HG03045 (cell line): Measurements from ENCODE around the gene CPZ.
"Not testable (repeated sequence)": the region's sequence is repeated elsewhere in the genome, so short reads cannot be mapped to it uniquely, and the experiment has no call there.

Experiments
- ATAC-seq: cut with Tn5 transposase; IDR thresholded peaks from one replicate; pipeline ENCODE4 v1.9.1; 2021; ENCODE audit warnings: mild to moderate bottlenecking, moderate library complexity; ENCODE audit not compliant: unreplicated experiment

CPZ gene

GRCh38 chr4:8608714-8609391, 16.3 kb downstream of the CPZ start:
- ATAC-seq, result no peak

GRCh38 chr4:8609406-8609805, 16.8 kb downstream of the CPZ start:
- ATAC-seq, result no peak

- no peak for ATAC-seq
These were observed 17.3 kb downstream of the CPZ start for GRCh38 chr4:8609824-8610350.

GRCh38 chr4:8610858-8611616, 18.5 kb downstream of the CPZ start:
- ATAC-seq, result no peak

DNA sequence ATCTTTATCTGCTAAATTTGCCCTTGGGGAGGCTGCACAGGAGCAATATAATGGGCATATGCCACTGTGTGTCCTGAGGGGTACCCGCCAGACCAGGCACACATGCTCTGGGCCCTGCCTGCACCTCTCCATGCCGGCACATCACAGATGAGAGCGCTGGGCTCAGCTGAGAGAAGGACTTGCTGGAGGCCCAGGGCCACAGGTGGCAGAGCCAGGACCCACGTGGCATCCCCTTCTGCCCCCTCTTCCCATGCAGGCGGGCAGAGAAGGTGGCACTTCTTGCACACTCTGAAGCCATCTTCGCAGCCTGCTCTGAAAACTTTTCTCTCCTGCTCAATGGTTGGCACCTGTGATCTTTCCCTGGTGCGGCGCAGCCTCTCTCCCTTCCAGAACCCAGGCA, 20.1 kb downstream of the CPZ start:
- no peak for ATAC-seq

DNA sequence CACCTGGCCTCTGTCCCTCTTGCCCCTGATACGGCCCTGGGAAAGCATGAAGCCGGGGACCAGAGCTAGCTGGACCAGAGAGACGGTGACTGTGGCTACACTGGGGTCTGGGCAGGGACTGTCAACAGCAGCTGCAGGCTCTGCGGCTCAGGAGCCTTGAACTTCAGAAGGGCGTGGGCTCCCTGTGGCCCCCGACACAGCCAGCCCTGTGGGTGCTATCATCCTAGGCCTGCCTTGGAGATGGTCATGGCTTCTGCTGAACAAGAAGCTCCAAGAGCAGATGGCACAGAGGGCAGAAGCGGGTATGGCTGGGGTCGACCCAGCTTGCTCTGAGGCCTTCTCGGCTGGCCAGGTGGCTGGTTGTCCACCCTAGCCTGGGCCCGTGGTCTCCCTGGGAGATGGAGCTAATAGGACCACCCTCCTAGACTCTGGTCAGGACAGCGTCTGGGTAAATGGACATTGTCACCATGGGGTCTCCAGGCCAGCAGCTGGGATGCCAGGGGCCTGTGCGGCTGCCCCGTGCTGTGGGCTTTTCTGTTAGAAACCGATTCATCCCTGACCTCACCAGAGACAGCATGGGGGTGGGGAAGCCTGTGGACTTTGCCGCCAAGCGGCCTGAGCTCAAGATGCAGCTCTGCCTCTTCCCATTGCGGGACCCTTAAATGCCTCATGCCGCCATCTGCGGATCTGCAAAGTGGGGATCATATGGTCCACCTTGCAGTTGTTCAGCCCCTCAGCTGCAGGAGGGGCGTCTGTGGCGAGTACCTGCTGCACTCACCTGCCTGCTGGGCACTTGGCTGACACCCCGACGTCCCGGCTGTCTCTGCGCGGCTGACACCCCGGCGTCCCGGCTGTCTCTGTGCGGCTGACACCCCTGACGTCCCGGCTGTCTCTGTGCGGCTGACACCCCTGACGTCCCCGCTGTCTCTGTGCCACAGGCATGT, 21.1 kb downstream of the CPZ start:
- no peak for ATAC-seq

DNA sequence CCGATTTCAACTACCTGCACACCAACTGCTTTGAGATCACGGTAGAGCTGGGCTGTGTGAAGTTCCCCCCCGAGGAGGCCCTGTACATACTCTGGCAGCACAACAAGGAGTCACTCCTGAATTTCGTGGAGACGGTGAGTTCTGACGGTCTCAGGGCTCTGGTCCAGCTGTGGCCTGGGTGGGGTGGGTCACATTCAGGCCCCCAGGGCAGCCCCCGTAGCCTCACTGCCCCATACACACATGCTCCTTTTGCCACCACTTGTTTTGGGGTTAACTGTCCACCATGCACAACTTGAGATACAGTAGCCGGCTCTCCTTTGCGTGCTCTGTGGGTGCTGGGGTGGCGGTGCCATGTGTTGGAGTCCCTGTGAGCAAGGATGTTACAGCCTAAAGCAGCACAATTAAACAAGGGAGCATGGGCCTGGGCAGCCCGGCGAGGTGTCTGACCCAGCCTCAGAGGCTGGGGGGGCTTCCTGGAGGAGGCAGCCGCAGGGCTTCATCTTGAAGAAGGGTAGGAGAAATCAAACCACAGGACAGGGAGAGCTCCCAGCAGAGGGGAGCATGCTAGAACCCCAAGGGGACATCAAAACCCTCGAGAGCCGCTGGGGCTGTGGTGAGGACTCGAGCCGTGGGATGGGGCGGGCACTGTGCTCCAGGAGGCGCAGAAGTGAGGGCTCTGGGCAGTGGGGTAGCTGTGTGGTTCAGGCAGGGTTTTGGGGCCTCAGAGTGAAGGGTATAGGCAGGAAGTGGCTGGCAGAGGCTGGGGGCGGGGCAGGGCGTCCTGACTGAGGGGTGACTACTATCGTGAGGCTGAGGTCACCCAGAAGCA, 22.0 kb downstream of the CPZ start:
- ATAC-seq, result no peak

GRCh38 chr4:8615366-8615765, 22.8 kb downstream of the CPZ start:
- ATAC-seq, result no peak

DNA sequence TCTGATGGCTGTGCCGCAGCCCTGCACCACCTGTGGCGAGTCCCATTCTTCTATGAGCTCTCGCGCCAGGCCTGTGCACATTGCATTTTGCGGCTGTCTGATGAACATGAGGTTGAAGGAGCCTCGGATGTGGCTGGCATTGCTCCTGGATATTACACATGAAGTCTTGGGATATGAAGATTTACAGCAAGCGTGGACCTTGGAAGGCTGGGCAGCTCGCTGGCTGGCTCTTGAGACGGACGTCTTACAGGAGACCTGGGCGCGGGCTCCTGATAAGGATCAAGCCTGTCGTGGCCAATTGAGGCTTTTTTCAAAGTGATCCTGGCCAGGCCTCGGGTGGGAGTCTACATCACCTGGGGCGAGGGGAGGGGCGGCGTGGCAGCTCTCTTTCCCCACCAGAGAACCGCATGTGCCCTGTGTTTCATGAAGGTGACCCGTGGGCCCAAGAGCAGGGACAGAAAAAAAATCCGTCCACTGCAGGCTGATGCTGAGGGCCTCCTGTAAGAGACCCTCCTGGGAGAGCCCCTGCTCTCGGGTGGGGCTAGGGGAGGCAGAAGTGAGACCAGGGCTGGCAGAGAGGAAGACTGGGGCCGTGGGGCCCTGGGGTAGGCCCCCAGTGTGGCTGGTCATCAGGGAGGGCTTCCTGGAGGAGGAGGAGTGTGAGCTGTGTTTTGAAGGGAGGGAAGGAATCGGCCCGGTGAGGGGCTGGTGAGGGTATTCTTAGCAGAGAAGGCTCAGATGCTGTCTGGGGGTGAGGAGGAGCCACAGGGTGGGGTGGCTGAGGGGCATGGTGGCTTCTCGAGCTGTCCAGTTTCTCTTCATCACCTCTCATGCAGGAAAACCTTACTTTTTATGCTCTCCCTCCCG, 23.6 kb downstream of the CPZ start:
- ATAC-seq, result no peak

DNA sequence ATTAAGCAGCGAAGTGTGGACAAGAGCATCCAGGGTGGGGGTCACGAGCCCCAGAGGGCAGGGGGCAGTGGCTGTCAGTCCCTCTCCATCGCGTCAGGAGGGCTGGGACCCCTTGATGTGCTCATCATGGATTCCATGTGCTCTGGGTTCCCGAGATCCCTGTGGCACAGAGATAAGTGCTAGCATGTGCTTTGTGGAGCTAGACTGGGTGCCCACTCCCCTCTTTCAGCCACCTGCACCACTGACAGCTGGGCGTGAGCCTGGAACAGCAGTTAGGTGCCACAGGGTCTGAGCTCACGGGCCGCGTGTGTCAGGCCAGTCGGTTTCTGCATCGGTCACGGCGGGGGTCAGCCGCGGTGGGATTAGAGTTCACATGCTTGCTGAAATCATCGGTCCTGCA, 24.3 kb downstream of the CPZ start:
- ATAC-seq, result no peak

DNA sequence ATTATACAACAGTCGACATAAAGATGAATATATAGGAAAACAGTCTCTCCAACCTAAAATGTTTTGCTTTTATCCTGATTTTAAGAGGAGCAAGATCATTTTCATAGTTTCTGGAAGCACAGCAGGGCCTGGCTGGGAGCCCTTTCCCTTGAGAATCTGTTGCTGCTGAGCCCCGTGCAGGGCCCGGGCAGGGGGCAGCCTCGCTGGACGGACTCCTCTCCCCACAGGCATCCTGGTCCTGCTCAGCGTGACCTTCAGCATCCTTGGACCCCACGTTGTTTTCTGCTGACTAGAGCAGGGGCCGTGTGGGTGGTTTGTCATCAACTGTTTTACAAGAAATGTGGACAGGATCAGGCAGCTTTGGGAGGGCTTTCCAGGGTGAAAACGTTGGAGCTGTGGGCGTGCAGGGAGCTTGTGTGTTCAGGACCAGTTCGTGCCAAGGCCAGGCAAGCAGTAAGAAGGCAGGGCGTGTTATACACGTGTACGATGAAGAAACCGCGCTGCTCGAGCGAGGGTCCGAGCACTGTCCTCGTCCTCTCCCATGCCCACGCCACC, 25.0 kb downstream of the CPZ start:
- no peak for ATAC-seq

DNA sequence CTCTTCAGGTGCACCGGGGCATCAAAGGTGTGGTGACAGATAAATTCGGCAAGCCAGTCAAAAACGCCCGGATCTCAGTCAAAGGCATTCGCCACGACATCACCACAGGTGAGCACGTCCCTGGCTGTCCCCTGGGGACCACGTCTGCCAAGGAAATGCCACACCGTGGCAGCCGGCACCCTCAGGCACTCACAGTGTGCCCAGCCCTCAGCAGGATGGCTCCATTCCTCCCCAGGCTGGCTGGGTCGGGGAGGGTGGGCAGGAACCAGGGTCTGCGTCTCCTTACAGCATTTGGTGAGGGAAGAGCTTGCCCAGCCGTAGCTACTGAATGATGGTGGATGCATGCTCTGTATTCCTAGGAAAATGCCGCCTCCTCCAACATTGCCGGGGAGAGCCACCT, 25.9 kb downstream of the CPZ start:
- no peak for ATAC-seq

DNA sequence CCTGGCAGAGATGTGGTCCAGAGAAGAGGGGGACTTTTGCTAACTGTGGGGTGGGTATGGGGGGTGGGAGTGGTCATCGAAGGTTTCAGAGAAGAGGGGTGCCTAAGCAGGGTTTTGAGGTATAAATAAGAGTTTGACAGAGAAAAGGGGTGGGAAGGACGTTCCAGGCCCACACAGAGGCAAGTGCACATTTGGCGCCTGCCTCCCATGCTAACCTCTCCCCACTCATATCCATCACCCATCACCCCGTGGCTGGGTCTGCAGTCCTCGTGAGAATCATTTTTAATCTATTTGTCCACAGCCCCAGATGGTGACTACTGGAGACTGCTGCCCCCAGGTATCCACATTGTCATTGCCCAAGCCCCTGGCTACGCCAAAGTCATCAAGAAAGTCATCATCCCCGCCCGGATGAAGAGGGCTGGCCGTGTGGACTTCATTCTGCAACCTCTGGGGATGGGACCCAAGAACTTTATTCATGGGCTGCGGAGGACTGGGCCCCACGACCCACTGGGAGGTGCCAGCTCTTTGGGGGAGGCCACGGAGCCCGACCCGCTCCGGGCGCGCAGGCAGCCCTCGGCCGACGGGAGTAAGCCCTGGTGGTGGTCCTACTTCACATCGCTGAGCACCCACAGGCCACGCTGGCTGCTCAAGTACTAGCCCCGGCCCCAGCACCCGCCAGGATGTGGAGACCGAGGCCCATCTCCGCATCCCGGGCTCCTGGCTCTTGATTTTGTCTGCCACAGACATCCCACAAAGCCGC, 26.6 kb downstream of the CPZ start:
- ATAC-seq, result no peak

- ATAC-seq, result not testable (repeated sequence)
These were observed 28.6 kb downstream of the CPZ start for GRCh38 chr4:8621135-8621534.

- not testable (repeated sequence) for ATAC-seq
These were observed 32.2 kb downstream of the CPZ start for GRCh38 chr4:8624601-8625272.

DNA sequence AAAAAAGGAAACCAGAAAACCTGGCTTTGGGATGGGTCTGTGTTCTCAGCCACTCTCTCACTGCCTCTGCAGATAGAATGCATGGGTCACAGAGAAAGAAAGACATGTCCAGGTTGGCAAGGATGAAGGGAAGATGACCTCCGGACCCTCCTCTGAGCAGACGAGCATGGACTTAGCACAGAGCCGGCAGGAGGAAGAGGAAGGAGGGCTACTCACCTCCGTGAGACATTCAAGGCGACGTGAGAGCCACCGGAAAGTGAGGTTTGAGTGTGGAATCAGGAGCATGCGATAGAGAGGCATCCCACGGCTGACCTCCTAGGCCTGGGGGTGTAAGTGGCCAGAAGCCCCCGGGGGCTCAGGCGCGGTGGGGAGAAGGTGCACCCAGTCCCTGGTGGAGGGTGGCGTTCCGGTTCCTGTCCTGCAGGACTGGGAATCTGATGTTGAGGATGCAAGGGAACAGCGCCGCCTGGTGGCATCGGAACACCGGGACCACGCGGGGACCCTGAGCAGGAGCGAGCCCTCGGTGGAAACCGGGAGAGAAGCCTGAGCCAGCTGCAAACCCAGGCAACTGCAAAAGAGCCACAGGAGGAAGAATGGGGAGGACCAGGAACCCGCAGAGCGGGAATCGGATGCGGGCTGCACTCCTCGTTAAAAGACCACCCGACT, 37.8 kb downstream of the CPZ start:
- ATAC-seq, result not testable (repeated sequence)

- ATAC-seq, result not testable (repeated sequence)
These were observed 39.3 kb downstream of the CPZ start for GRCh38 chr4:8631896-8632295.
